HEK293T (cell line): Measurements from ENCODE around the gene TANK.

Experiments used
- ARNT ChIP-seq: fragments of 450-650 bp; IDR thresholded peaks from 2 replicates; pipeline ENCODE4 v1.6.1; 2017; ENCODE audit warnings: mild to moderate bottlenecking
- BHLHE40 ChIP-seq: fragments of 450-650 bp; IDR thresholded peaks from 2 replicates; pipeline ENCODE4 v1.6.1; 2016; ENCODE audit warnings: mild to moderate bottlenecking, moderate library complexity, borderline replicate concordance
- ELF4 ChIP-seq: fragments of 450-650 bp; IDR thresholded peaks from 2 replicates; pipeline ENCODE4 v1.6.1; 2017; ENCODE audit warnings: antibody characterized with exemption
- FOXA1 ChIP-seq: fragments of 450-650 bp; IDR thresholded peaks from 2 replicates; pipeline ENCODE4 v1.6.1; 2016; ENCODE audit warnings: mild to moderate bottlenecking
- FOXK2 ChIP-seq: fragments of 450-650 bp; IDR thresholded peaks from 2 replicates; pipeline ENCODE4 v1.6.1; 2016; ENCODE audit warnings: mild to moderate bottlenecking
- FOXM1 ChIP-seq: fragments of 450-650 bp; IDR thresholded peaks from 2 replicates; pipeline ENCODE4 v1.6.1; 2017; ENCODE audit warnings: mild to moderate bottlenecking, borderline replicate concordance
- HDGF ChIP-seq: fragments of 450-650 bp; IDR thresholded peaks from 2 replicates; pipeline ENCODE4 v1.6.1; 2017; ENCODE audit warnings: antibody characterized with exemption, borderline replicate concordance
- SP1 ChIP-seq: fragments of 450-650 bp; IDR thresholded peaks from 2 replicates; pipeline ENCODE4 v1.6.1; 2017
- SUZ12 ChIP-seq: fragments of 450-650 bp; IDR thresholded peaks from 2 replicates; pipeline ENCODE4 v1.6.1; 2016; ENCODE audit warnings: mild to moderate bottlenecking
- TARDBP ChIP-seq: fragments of 450-650 bp; IDR thresholded peaks from 2 replicates; pipeline ENCODE4 v1.6.1; 2016

GRCh38 chr2:161241894-161242293 is 81.7 kb downstream of the TANK start:
- TF ChIP-seq ARNT: no peak
- TF ChIP-seq FOXM1: no peak
- TF ChIP-seq SUZ12: no peak
- no peak for TF ChIP-seq FOXK2
- no peak for TF ChIP-seq TARDBP
- TF ChIP-seq BHLHE40: no peak
- TF ChIP-seq FOXA1: no peak
- no peak for TF ChIP-seq SP1
- TF ChIP-seq ELF4: no peak
- TF ChIP-seq HDGF: no peak
